GM12875 (cell line): ENCODE measurements around the gene EGF.
"Not testable (repeated sequence)": the region's sequence is repeated elsewhere in the genome, so short reads cannot be mapped to it uniquely, and the experiment has no call there.

Experiments used
- H3K4me3 ChIP-seq: one replicate; pipeline ENCODE4 v1.5.1; 2011; ENCODE audit warnings: low read depth, low read length, control low read depth
- CTCF ChIP-seq: IDR thresholded peaks from 2 replicates; pipeline ENCODE4 v1.5.1; 2011; ENCODE audit warnings: low read depth, mild to moderate bottlenecking, control low read depth, inconsistent platforms, low read length, moderate library complexity, borderline replicate concordance; ENCODE audit not compliant: insufficient read depth

The EGF gene

GRCh38 chr4:109946120-109946519, 33.4 kb downstream of the EGF start:
- H3K4me3 ChIP-seq = no peak overlapping the region
- TF ChIP-seq CTCF = no peak

- TF ChIP-seq CTCF = no peak
- no peak overlapping the region for H3K4me3 ChIP-seq
These were observed 34.8 kb downstream of the EGF start for GRCh38 chr4:109947457-109947856.

GRCh38 chr4:109947918-109948317, 35.2 kb downstream of the EGF start:
- H3K4me3 ChIP-seq = no peak overlapping the region
- no peak for TF ChIP-seq CTCF

- H3K4me3 ChIP-seq = not testable (repeated sequence)
These were observed 36.5 kb downstream of the EGF start for GRCh38 chr4:109949099-109949718.

GRCh38 chr4:109952612-109953011, 39.9 kb downstream of the EGF start:
- no peak for TF ChIP-seq CTCF

GRCh38 chr4:109953556-109953955, 40.9 kb downstream of the EGF start:
- no peak for TF ChIP-seq CTCF
- no peak overlapping the region for H3K4me3 ChIP-seq

More at GRCh38 chr4:109952612-109953011, 39.9 kb downstream of the EGF start:
- no peak overlapping the region for H3K4me3 ChIP-seq

GRCh38 chr4:109955146-109955545, 42.5 kb downstream of the EGF start:
- no peak overlapping the region for H3K4me3 ChIP-seq
- no peak for TF ChIP-seq CTCF

- TF ChIP-seq CTCF = no peak
These were observed 44.5 kb downstream of the EGF start for GRCh38 chr4:109957227-109957626.

More at GRCh38 chr4:109957227-109957626, 44.5 kb downstream of the EGF start:
- no peak overlapping the region for H3K4me3 ChIP-seq
